Measurements from ENCODE around the gene FOXP1. TPM values are rescaled to one million over a fixed set of nuclear protein-coding genes. Genes with fewer than 3 reads are reported as not detected.
A peak's percentile ranks its signal among the peaks of the same experiment; 100 is the strongest.

Gene FOXP1
- total and polyA plus RNA-seq, 2 experiments from 2014 or later: 37.4 to 59.9 TPM

GRCh38 chr3:71051893-71052687, 531.4 kb downstream of the FOXP1 start:
- Histone ChIP-seq H3K27ac (no peak overlapping the region), H3K9ac (no peak overlapping the region), H3K9me2 (ENCODE audit: insufficient read depth) (no peaks in the 10 kb centered on the region), H3K36me3 (ENCODE audit: low read depth) (peaks cover 22% of the 10 kb centered on the region), H4K20me1 (ENCODE audit: insufficient read depth) (no peaks in the 10 kb centered on the region), H3K9me3 (ENCODE audit: low read depth) (no peaks in the 10 kb centered on the region), H2AFZ (no peak overlapping the region), H3K4me3 (no peak overlapping the region), H3K27me3 (replicated peaks; ENCODE audit: insufficient read depth) (no peaks in the 10 kb centered on the region), H3F3A (ENCODE audit: insufficient read depth) (peaks cover 33% of the 10 kb centered on the region), H3K4me1 (ENCODE audit: insufficient read depth) (peaks cover 37% of the 10 kb centered on the region), H3K4me2 (ENCODE audit: unreplicated experiment) (no peak overlapping the region), H3K79me2 (ENCODE audit: insufficient read depth) (peaks cover 100% of the 10 kb centered on the region)
- DNase-seq: peak; percentile 54
- TF ChIP-seq EZH2 (IDR thresholded peaks at IDR 0.05; ENCODE audit: insufficient read depth, poor library complexity, severe bottlenecking): no peak
- TF ChIP-seq EZH2phosphoT487 (IDR thresholded peaks at IDR 0.05; ENCODE audit: insufficient read depth, low read depth): no peak
- 57 to 58% methylated on average over 7 of the region's 7 CpGs for WGBS, 2 experiments (ENCODE audit: low coverage in 1 of 2, low lambda C conversion rate in 2 of 2, missing lambda C conversion rate in 2 of 2)
- in situ Hi-C loops (cut with MboI): no loop called here

GRCh38 chr3:71051259-71051595, 532.3 kb downstream of the FOXP1 start:
- H3K4me2 ChIP-seq (ENCODE audit: unreplicated experiment): no peak overlapping the region
- H3K36me3 ChIP-seq (ENCODE audit: low read depth): peaks cover 28% of the 10 kb centered on the region
- no peak for DNase-seq
- no peak overlapping the region for H3K27ac ChIP-seq
- in situ Hi-C loops (cut with MboI): no loop called here
- H3F3A ChIP-seq (ENCODE audit: insufficient read depth): peaks cover 25% of the 10 kb centered on the region
- H3K27me3 ChIP-seq (replicated peaks; ENCODE audit: insufficient read depth): no peaks in the 10 kb centered on the region
- H3K79me2 ChIP-seq (ENCODE audit: insufficient read depth): peaks cover 100% of the 10 kb centered on the region
- 91 to 94% methylated on average over 5 of the region's 5 CpGs for WGBS, 2 experiments (ENCODE audit: low coverage in 1 of 2, low lambda C conversion rate in 2 of 2, missing lambda C conversion rate in 2 of 2)
- no peaks in the 10 kb centered on the region for H3K9me2 ChIP-seq (ENCODE audit: insufficient read depth)
- H3K4me1 ChIP-seq (ENCODE audit: insufficient read depth): peaks cover 29% of the 10 kb centered on the region
- no peaks in the 10 kb centered on the region for H3K9me3 ChIP-seq (ENCODE audit: low read depth)
- H3K4me3 ChIP-seq: no peak overlapping the region
- H3K9ac ChIP-seq: no peak overlapping the region
- H2AFZ ChIP-seq: no peak overlapping the region
- H4K20me1 ChIP-seq (ENCODE audit: insufficient read depth): no peaks in the 10 kb centered on the region
- TF ChIP-seq EZH2 (IDR thresholded peaks at IDR 0.05; ENCODE audit: insufficient read depth, poor library complexity, severe bottlenecking) (no peak), EZH2phosphoT487 (IDR thresholded peaks at IDR 0.05; ENCODE audit: insufficient read depth, low read depth) (no peak)

GRCh38 chr3:71050538-71051258, 532.8 kb downstream of the FOXP1 start:
- no peaks in the 10 kb centered on the region for H3K9me3 ChIP-seq (ENCODE audit: low read depth)
- H2AFZ ChIP-seq: no peak overlapping the region
- H3K36me3 ChIP-seq (ENCODE audit: low read depth): peaks cover 32% of the 10 kb centered on the region
- in situ Hi-C loops (cut with MboI): no loop called here
- H3K9ac ChIP-seq: no peak overlapping the region
- peaks cover 100% of the 10 kb centered on the region for H3K79me2 ChIP-seq (ENCODE audit: insufficient read depth)
- no peaks in the 10 kb centered on the region for H4K20me1 ChIP-seq (ENCODE audit: insufficient read depth)
- no peak overlapping the region for H3K4me2 ChIP-seq (ENCODE audit: unreplicated experiment)
- peaks cover 24% of the 10 kb centered on the region for H3K4me1 ChIP-seq (ENCODE audit: insufficient read depth)
- peaks cover 20% of the 10 kb centered on the region for H3F3A ChIP-seq (ENCODE audit: insufficient read depth)
- no peak overlapping the region for H3K27ac ChIP-seq
- no peaks in the 10 kb centered on the region for H3K27me3 ChIP-seq (replicated peaks; ENCODE audit: insufficient read depth)
- no peak for DNase-seq
- no peak for TF ChIP-seq EZH2 (IDR thresholded peaks at IDR 0.05; ENCODE audit: insufficient read depth, poor library complexity, severe bottlenecking)
- no peak for TF ChIP-seq EZH2phosphoT487 (IDR thresholded peaks at IDR 0.05; ENCODE audit: insufficient read depth, low read depth)
- no peak overlapping the region for H3K4me3 ChIP-seq
- 95 to 98% methylated on average over 6 of the region's 6 CpGs for WGBS, 2 experiments (ENCODE audit: low coverage in 1 of 2, low lambda C conversion rate in 2 of 2, missing lambda C conversion rate in 2 of 2)
- no peaks in the 10 kb centered on the region for H3K9me2 ChIP-seq (ENCODE audit: insufficient read depth)

- DNase-seq: no peak
- in situ Hi-C loops (cut with MboI): no loop called here
- Histone ChIP-seq H3F3A (ENCODE audit: insufficient read depth) (peaks cover 15% of the 10 kb centered on the region), H3K9me3 (ENCODE audit: low read depth) (no peaks in the 10 kb centered on the region), H3K4me3 (no peak overlapping the region), H3K9ac (no peak overlapping the region), H3K79me2 (ENCODE audit: insufficient read depth) (peaks cover 100% of the 10 kb centered on the region), H3K9me2 (ENCODE audit: insufficient read depth) (no peaks in the 10 kb centered on the region), H4K20me1 (ENCODE audit: insufficient read depth) (no peaks in the 10 kb centered on the region), H3K4me2 (ENCODE audit: unreplicated experiment) (no peak overlapping the region), H3K4me1 (ENCODE audit: insufficient read depth) (peaks cover 19% of the 10 kb centered on the region), H3K27me3 (replicated peaks; ENCODE audit: insufficient read depth) (no peaks in the 10 kb centered on the region), H3K27ac (no peak overlapping the region), H2AFZ (no peak overlapping the region), H3K36me3 (ENCODE audit: low read depth) (peaks cover 37% of the 10 kb centered on the region)
- TF ChIP-seq EZH2 (IDR thresholded peaks at IDR 0.05; ENCODE audit: insufficient read depth, poor library complexity, severe bottlenecking) (no peak), EZH2phosphoT487 (IDR thresholded peaks at IDR 0.05; ENCODE audit: insufficient read depth, low read depth) (no peak)
- 77 to 85% methylated on average over 2 of the region's 2 CpGs for WGBS, 2 experiments (ENCODE audit: low coverage in 1 of 2, low lambda C conversion rate in 2 of 2, missing lambda C conversion rate in 2 of 2)
These were observed 533.4 kb downstream of the FOXP1 start for GRCh38 chr3:71050166-71050537.
